Peyer's patch (tissue), 4 donors: Measurements from ENCODE around the gene TTC39C. TPM values are rescaled to one million over a fixed set of nuclear protein-coding genes. Genes with fewer than 3 reads are reported as not detected.

Source experiments
- DNase-seq, 3 donors: peaks; one replicate each; pipeline ENCODE4 v3.0.0-alpha.2; 2017 to 2019
- H3K27ac ChIP-seq, 4 donors: fragments of 200-600 bp; sonication (generic); one replicate each; pipeline ENCODE4 v1.5.1; 2016 to 2019
- H3K27me3 ChIP-seq, 2 donors: fragments of 200-600 bp; sonication (generic); one replicate each; pipeline ENCODE4 v1.5.1; 2019
- H3K36me3 ChIP-seq, 3 donors: fragments of 200-600 bp; sonication (generic); one replicate each; pipeline ENCODE4 v1.5.1; 2016 to 2019
- H3K4me1 ChIP-seq, 4 donors: fragments of 200-600 bp; sonication (generic); one replicate each; pipeline ENCODE4 v1.5.1; 2016 to 2019
- H3K4me3 ChIP-seq, 4 donors: fragments of 200-600 bp; sonication (generic); 1 replicate in 3 of 4; 2 replicates in 1 of 4; pipeline ENCODE4 v1.5.1; 2016 to 2019; ENCODE audit warnings: mild to moderate bottlenecking in 1 of 4
- H3K9me3 ChIP-seq, 4 donors: fragments of 200-600 bp; sonication (generic); one replicate each; pipeline ENCODE4 v1.5.1; 2016 to 2019; ENCODE audit warnings: mild to moderate bottlenecking in 1 of 4
- CTCF ChIP-seq, 6 experiments: fragments of 450-650 bp in 4 of 6; fragments of 200-600 bp in 2 of 6; sonication (generic) in 1 of 6; IDR thresholded peaks; one replicate each; pipeline ENCODE4 v1.5.1; 2017 to 2019; ENCODE audit warnings: antibody characterized with exemption in 6 of 6, mild to moderate bottlenecking in 3 of 6, moderate library complexity in 1 of 6
- POLR2A ChIP-seq, 2 donors: fragments of 450-650 bp; IDR thresholded peaks; one replicate each; pipeline ENCODE4 v1.5.1; 2017; ENCODE audit warnings: antibody characterized with exemption in 2 of 2, mild to moderate bottlenecking in 2 of 2, moderate library complexity in 2 of 2
- total RNA-seq, 4 donors: library from RNA; depleted of rRNA; stranded (reverse); fragments of >200 nt; gene quantifications; one replicate each; pipeline ENCODE4 v1.1.0, GENCODE V29; 2016

Gene TTC39C
- total RNA-seq, 4 donors from 2014 or later = 11.0 to 32.2 (median 14.2) TPM

GRCh38 chr18:24153397-24153796 is 138.8 kb downstream of the TTC39C start:
- no peak overlapping the region for H3K4me3 ChIP-seq
- no peaks in the 10 kb centered on the region for H3K27me3 ChIP-seq
- DNase-seq = no peak
- no peak overlapping the region for H3K27ac ChIP-seq
- H3K9me3 ChIP-seq = no peaks in the 10 kb centered on the region
- peaks cover 0 to 13% (median 0%) of the 10 kb centered on the region in 3 donors for H3K36me3 ChIP-seq
- no peaks in the 10 kb centered on the region for H3K4me1 ChIP-seq
- TF ChIP-seq POLR2A (IDR thresholded peaks at IDR 0.05) = no peak
- no peak for TF ChIP-seq CTCF (IDR thresholded peaks at IDR 0.05)

DNA sequence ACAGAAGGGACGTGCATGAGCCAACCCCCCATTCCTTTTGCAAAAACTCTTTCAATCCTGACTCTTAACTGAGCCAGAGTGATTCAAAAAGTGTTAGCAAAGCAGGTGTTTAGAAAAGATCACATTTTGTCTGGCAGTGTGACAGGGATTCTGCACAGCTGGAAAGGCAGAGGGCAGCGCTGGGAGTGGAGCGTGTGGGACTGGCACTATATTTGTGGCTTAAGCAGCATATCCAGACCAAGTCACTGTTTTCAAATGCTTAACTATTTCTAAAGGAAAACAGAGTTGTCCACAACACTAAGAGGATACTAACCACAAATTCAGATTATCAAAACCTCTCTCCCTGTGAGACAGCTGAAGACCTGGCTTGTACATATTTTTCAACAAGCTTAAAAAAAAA is 143.3 kb downstream of the TTC39C start:
- H3K4me1 ChIP-seq = no peaks in the 10 kb centered on the region
- TF ChIP-seq POLR2A (IDR thresholded peaks at IDR 0.05) (no peak), CTCF (IDR thresholded peaks at IDR 0.05) (no peak)
- H3K36me3 ChIP-seq = peaks cover 0 to 32% (median 0%) of the 10 kb centered on the region in 3 donors
- H3K27me3 ChIP-seq = no peaks in the 10 kb centered on the region
- H3K27ac ChIP-seq = no peak overlapping the region
- H3K9me3 ChIP-seq = no peaks in the 10 kb centered on the region
- no peak overlapping the region for H3K4me3 ChIP-seq
- DNase-seq = no peak

DNA sequence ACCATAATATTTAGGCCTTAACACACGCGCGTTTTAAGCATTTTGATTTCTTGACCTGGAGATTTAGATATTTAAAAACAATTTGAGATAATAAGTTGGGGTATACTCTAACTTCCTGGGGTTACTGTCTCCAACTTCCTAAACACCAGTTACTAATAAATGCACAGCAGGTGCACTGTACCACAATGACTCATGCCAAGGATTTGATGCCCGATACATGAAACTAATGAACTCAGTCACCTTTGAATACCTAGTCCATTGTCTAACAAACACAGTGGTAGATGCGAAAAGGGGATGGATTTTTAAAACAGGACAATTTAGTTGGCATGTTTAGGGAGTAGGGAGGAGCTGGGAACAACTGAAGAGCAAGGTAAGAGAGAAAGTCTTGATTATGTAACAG is 145.5 kb downstream of the TTC39C start:
- Histone ChIP-seq H3K27me3 (no peaks in the 10 kb centered on the region), H3K4me3 (no peak overlapping the region), H3K36me3 (peaks cover 0 to 41% (median 0%) of the 10 kb centered on the region in 3 donors), H3K9me3 (no peaks in the 10 kb centered on the region), H3K4me1 (no peaks in the 10 kb centered on the region), H3K27ac (no peak overlapping the region)
- DNase-seq = no peak
- TF ChIP-seq CTCF (IDR thresholded peaks at IDR 0.05) (no peak), POLR2A (IDR thresholded peaks at IDR 0.05) (no peak)

DNA sequence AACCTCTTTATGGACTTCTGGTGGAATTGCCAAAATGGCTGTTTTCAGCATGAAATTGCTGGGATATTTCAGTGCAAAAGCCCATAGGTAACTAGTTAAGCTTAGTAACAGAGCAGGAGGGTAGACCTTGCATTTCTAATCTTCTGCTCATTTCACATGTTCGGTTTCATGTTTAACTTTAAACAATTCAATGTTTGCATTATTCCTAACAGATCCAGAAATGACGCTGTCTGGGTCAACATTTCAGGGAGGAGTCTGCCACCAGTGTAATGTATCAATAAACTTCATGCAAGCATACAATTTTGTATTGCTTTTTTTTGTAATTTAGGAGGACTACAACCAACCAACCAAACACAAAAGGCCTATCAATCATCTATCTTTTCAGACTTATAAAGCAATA is 146.8 kb downstream of the TTC39C start:
- DNase-seq = no peak
- Histone ChIP-seq H3K27me3 (no peaks in the 10 kb centered on the region), H3K4me1 (no peaks in the 10 kb centered on the region), H3K4me3 (no peak overlapping the region), H3K27ac (no peak overlapping the region), H3K9me3 (no peaks in the 10 kb centered on the region), H3K36me3 (peaks cover 0 to 54% (median 0%) of the 10 kb centered on the region in 3 donors)
- TF ChIP-seq CTCF (IDR thresholded peaks at IDR 0.05) (no peak), POLR2A (IDR thresholded peaks at IDR 0.05) (no peak)

- Histone ChIP-seq H3K4me1 (no peaks in the 10 kb centered on the region), H3K4me3 (no peak overlapping the region), H3K27ac (no peak overlapping the region), H3K9me3 (no peaks in the 10 kb centered on the region), H3K27me3 (no peaks in the 10 kb centered on the region), H3K36me3 (peaks cover 0 to 52% (median 0%) of the 10 kb centered on the region in 3 donors)
- TF ChIP-seq CTCF (IDR thresholded peaks at IDR 0.05) (no peak), POLR2A (IDR thresholded peaks at IDR 0.05) (no peak)
- no peak for DNase-seq
These were observed 153.9 kb downstream of the TTC39C start for GRCh38 chr18:24168496-24168895.

GRCh38 chr18:24170360-24170759 is 155.8 kb downstream of the TTC39C start:
- H3K9me3 ChIP-seq = no peaks in the 10 kb centered on the region
- H3K36me3 ChIP-seq = peaks cover 0 to 46% (median 0%) of the 10 kb centered on the region in 3 donors
- H3K4me1 ChIP-seq = no peaks in the 10 kb centered on the region
- H3K27ac ChIP-seq = no peak overlapping the region
- TF ChIP-seq CTCF (IDR thresholded peaks at IDR 0.05) = no peak
- TF ChIP-seq POLR2A (IDR thresholded peaks at IDR 0.05) = no peak
- no peak for DNase-seq
- H3K4me3 ChIP-seq = no peak overlapping the region
- no peaks in the 10 kb centered on the region for H3K27me3 ChIP-seq
